Dedifferentiated amniotic fluid mesenchymal stem cell (primary cell): Measurements from ENCODE around the gene ANKRD9.

Source experiments
- DNase-seq: peaks from one replicate; pipeline ENCODE4 v3.0.0-alpha.2; 2016; ENCODE audit errors: extremely low spot score

ANKRD9 gene

DNA sequence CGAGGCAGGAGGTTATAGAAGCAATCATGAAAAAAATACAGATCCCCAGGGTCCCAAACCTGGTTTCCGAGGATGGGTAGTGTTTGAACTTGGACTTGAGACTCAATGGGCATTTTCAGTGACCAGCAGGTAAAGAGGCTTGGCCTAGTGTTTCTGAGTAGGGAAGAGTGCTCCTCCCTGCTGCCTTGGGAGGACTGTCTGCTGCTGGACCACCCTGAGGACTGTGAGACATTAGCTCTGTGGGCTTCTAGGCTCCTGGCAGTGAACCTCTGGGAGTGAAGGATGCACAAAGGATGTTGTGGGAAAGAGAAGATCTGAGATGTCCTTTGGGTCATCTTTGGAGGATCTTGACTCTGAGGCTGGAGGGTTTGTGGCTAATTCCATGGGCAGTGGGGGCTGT is 30.5 kb downstream of the ANKRD9 start:
- DNase-seq = no peak

DNA sequence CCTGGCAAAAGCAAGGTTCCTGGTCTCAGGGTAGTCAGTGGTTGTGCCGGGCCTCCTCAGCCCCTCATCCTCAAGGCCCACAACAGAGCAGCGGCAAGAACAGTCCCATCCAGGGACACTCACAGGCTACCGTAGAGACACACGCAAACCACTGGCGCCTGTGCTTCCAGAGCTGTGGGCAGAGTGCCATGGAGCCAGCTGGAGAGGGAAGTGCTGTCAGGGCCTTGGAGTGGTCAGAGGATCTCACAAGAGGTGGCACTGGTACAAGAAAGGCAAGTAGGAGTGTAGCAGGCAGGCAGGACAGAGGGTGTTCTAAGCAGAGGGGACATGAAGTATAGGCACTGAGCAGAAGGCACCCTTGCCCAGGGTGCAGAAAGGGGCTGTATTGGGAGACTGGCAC is 34.6 kb downstream of the ANKRD9 start:
- DNase-seq = no peak

GRCh38 chr14:102473559-102473958 is 36.0 kb downstream of the ANKRD9 start:
- no peak for DNase-seq

- DNase-seq = no peak
These were observed 36.8 kb downstream of the ANKRD9 start for GRCh38 chr14:102472791-102473150.

- DNase-seq = no peak
These were observed 37.4 kb downstream of the ANKRD9 start for GRCh38 chr14:102471921-102472790.

DNA sequence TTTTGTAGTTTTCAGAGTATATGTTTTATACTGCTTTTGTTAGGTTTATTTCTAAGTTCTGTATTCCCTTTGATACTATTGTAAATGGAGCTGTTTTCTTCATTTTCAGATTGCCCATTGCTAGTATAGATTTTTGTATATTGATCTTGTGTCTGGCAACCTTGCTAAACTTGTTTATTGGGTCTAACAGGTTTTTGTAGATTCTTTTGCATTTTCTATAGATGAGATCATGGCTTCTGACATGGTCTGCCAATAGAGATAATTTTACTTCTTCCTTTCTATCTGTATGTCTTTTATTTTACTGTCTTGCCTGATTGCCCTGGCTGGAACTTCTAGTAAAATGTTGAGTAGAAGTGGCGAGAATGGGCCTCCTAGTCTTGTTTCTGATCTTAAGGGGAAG is 40.3 kb downstream of the ANKRD9 start:
- no peak for DNase-seq

GRCh38 chr14:102464846-102465341 is 44.7 kb downstream of the ANKRD9 start:
- no peak for DNase-seq

DNA sequence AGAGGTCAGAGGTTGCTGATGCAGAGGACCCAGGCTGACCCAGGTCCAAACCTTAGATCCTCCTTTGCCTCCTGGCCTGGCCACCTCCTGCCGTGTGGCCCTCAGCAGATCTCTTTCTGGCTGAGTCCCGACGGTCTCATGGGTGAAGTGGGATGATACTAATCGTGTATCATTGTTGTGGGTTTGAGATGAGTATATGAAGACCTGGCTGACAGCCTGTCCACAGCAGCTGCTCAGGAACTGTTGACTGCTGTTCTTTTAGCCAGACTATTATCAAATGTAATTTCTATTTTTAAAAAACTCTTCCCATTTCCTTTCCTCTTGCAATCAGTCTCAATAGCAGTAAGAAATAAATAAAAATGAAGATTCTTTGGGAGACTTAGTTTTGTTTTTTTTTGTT is 45.6 kb downstream of the ANKRD9 start:
- no peak for DNase-seq

DNA sequence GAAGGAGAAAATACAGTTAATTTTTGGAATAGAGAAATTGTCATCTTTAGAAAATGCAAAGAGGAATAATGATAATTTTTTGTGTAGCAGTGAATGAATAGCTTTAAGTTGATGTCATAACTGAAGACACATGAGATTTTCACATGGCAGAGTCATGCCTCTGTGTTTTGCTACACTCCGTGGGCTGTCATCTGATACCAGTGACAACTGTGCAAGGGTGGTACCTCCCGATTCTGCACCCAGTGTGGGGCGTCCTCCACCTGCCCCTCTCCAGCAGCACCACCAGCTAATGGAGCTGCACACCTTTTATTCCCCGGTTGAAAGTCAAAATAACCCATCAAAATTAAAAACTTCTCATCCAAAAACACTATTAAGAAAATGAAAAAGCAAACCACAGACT is 47.2 kb downstream of the ANKRD9 start:
- DNase-seq = no peak

GRCh38 chr14:102461490-102462338 is 47.9 kb downstream of the ANKRD9 start:
- no peak for DNase-seq

DNA sequence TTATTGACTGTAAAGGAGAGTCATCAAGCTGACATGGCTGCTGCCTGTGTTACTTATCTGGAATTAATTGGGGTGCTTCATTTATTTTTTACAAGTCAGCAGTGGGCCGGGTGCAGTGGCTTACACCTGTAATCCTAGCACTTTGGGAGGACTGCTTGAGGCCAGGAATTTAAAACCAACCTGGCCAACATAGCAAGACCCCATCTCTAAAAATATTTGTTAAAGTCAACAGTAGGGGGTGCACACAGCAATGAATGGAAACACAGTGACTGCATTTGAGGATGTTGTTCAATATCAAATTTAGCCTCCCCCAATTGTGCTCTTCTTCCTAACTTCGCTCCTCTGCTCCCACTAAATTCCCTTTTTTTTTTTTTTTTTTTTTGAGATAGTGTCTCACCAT is 52.1 kb downstream of the ANKRD9 start:
- DNase-seq = no peak

GRCh38 chr14:102454711-102455110 is 54.9 kb downstream of the ANKRD9 start:
- no peak for DNase-seq

- no peak for DNase-seq
These were observed 57.3 kb downstream of the ANKRD9 start for GRCh38 chr14:102452302-102452701.
